Dermis microvascular lymphatic vessel endothelial cell (primary cell): Measurements from ENCODE around the gene ZNF606. TPM values are rescaled to one million over a fixed set of nuclear protein-coding genes. Genes with fewer than 3 reads are reported as not detected.
A peak's percentile ranks its signal among the peaks of the same experiment; 100 is the strongest.

Experiments used
- DNase-seq, 2 donors: peaks; one replicate each; pipeline versions ENCODE4 v3.0.0 to v3.0.0-alpha.2; 2010; ENCODE audit warnings: low read depth in 2 of 2
- total RNA-seq: library from RNA; depleted of rRNA; stranded (reverse); fragments of >200 nt; gene quantifications from 2 replicates; pipeline ENCODE4 v1.2.1, GENCODE V29; 2014

ZNF606 gene
- total RNA-seq: 4.1 and 9.4 TPM in 2 replicates

DNA sequence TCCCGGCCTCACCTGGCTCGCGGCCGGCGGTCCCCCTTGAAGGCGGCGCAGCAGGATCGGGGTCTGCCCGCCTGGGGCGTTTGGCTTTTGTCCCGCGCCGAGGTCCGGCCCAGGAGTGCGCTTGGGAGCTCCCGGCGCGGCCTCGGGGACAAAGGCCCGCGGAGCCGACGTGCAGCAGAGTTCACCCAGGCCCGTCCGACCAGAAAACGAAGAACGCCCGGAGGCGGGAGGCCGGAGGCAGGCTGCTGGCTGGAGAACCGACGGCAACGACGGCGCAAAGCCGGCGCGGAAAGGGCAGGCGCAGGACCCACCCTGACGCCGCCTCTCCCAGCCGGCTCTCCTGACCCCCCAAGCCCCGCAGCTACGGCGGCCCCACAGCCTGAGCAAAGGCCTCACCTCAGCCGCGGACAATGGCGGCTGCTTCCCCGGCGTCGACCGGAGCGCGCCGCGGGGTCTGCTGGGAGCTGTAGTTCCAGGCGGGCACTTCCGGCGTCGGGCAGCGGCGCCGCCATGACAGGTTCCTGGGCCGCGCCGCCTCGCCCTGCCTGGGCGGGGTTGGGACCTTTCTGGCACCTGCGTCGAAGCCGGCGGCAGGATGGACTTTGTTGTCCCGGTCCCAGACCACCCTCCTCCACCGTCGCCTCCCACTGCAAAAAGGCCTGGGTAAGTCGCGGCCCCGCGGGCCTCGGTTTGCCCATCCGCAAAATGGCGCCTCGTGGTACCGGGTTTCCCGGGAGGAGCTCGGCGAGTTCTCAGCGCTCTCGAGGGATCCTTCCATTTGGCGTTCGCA is at the start of gene ZNF606:
TSS of gene ZNF606 (minus strand) at position 437 of the 790 bp plus-strand sequence. CDS start 1,501 bp downstream, outside the sequence.
- peak; percentile 76 to 93 for DNase-seq

DNA sequence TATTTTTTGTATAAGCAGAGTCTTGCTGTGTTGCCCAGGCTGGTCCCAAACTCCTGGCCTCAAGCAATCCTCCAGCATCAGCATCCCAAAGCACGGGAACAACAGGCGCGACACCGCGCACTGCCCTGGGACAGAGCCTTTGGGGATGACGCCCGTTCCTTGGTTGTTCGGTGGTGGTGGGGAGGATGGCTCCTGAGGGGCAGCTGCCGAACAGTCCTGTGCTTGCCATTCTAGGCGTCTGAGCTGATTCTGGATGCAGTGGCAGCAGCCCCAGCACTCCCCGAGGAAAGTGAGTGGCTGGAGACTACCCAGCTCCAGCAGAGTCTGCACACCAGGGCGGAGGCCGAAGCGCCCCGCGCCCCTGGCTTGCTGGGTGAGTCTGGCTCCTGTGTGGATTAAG is 49.6 kb upstream of the ZNF606 start:
- DNase-seq: no peak

GRCh38 chr19:58047672-58048071 is 45.1 kb upstream of the ZNF606 start:
- no peak for DNase-seq

DNA sequence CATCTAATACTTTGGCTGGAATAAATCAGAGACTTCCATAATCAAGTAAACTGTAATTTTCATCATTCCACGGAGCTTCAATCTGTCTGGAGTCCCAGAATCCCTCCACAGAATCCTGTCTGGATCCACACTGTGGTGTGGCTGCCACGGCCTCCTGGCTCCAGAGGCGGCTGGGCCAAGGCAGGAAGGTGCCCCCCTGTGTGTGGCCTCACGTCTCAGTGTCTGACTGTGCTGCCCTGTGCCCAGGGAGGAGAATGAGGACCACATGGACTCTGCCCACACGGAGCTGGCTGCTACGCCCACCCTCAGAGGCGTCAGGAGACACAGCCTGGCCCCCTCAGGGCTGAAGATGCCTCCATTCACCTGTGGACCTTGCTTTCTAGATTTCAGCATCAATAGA is 44.2 kb upstream of the ZNF606 start:
- DNase-seq: no peak

DNA sequence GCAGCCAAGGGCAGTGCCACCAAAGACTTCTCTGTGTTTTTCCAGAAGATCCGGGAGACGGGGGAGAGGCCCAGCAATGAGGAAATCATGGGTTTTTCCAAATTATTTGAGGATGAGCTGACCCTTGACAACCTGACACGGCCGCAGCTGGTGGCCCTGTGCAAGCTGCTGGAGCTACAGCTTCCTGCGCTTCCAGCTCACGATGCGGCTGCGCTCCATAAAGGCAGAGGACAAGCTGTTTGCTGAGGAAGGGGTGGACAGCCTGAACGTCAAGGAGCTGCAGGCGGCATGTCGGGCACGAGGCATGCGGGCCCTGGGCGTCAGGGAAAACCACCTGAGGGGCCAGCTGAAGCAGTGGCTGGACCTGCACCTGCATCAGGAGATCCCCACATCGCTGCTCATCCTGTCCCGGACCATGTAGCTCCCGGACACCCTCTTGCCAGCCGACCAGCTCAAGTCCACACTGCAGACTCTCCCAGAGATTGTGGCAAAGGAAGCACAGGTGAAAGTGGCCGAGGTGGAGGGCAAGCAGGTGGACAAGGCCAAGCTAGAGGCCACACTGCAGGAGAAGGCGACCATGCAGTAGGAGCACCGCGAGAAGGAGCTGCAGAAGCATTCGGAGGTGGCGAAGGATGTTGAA is 42.9 kb upstream of the ZNF606 start:
- no peak for DNase-seq

DNA sequence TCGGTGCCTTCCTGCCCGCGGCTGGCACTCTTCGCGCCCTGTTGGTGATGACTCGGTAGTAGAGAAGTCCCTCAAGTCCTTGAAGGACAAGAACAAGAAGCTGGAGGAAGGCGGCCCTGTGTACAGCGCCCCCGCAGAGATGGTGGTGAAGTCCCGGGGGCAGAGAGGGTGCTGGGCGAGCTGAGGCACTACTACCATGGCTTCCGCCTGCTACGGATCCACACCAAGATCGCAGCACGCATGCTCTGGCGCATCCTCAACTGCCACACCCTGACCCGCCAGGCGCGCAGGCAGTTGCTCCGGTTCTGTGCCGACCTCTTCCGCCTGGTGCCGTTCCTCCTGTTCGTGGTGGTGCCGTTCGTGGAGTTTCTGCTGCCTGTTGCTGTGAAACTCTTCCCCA is 42.3 kb upstream of the ZNF606 start:
- DNase-seq: no peak

GRCh38 chr19:58044391-58044790 is 41.8 kb upstream of the ZNF606 start:
- DNase-seq: no peak

- DNase-seq: no peak
Observed at GRCh38 chr19:58042495-58043340, 40.1 kb upstream of the ZNF606 start.

DNA sequence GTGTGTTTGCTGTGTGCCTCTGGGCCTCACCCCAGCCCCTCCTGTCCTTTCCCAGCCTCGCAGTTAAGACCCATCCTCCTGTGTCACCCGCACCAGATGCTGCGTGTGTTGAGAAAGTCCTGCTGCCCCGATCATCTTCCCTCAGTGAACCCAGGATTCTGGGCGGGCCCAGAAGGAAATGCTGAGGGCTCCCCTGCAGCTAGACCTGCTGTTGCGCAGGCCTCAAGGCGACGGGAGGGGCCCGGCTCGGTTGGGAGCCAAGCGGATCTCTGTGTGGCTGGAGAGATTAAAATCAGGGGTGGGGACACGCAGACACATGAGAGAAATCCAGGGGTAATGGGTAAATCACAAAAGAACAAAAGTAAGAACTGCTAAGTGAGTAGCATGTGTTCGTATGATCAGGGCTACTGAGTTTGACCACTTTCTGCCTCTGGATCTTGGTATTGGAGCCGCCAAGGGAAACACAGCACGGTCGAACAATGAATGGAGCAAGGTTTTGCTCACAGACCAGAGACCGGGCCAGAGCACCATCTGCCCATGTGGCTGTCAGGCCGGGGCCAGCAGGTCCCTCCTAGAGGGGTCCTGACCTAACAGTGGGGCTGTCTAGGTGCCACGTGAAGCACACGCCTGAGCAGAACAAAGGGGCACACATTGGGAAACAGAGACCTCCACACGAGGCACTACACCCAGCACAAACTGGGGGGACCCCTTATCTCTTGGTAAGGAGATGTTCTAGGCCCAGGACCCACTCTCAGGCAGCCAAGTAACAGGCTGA is 38.3 kb upstream of the ZNF606 start:
- DNase-seq: no peak

DNA sequence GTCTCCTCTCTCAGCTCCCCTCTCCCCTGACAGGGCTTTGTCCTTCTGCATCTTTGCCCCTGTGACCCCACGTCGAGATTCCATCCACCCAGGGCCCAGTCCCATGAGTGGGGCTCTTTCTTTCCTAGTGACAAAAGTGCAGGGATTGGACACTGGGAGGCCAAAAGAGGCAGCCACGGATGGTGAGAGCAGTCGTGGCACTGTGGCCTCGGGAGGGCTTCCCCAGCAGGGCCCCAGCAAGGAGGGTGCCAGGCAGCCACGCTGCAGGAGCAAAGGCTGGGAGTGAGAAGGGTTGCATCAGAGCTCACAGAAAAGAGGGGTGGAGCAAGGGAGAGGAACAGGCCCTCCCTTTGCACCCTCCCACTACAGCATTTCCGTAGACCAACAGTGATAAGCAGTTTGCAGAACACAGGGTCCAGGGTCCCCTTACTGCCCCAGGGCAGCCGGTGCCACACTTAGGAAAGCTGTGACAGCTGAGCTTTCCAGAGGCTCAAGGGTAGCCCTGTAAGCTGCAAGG is 36.1 kb upstream of the ZNF606 start:
- no peak for DNase-seq

DNA sequence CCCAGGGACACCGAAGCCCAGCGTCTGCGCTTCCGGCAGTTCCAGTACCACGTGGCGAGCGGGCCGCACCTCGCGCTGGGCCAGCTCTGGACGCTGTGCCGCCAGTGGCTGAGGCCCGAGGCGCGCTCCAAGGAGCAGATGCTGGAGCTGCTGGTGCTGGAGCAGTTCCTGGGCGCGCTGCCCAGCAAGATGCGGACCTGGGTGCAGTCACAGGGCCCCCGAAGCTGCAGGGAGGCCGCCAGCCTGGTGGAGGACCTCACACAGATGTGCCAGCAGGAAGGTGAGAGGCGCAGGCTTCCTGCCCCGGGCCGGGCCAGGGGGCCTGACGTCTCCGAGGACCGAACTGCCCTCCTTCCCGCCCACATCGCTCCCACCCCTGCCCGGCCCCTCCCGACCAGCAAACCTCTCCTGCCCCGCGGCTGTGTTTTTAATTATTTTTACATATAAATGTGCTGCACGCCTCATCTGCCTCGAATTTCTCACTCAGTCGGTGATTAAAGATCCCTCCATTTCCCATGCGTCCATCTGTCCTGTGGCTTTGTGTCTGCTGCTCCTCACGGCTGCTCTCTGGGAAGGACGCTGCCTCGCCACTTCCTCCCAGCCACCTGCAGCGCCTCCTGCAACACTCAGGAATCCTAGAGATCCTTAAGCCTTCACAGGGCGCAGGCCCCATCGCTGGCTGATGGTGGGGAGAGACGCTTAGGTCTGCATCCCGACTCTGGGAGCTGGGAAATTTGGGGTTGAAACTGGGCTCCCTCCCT is 35.5 kb upstream of the ZNF606 start:
- no peak for DNase-seq

GRCh38 chr19:58035863-58036262 is 33.2 kb upstream of the ZNF606 start:
- DNase-seq: no peak

GRCh38 chr19:58034477-58034793 is 31.8 kb upstream of the ZNF606 start:
- DNase-seq: no peak

GRCh38 chr19:58033741-58034476 is 31.3 kb upstream of the ZNF606 start, which contains the start of gene ZSCAN1:
Gene ZSCAN1, plus strand, starts transcription at chr19:58034025. Its CDS starts 3,812 bp downstream, at chr19:58037837.
- DNase-seq: peak; percentile 23 to 53

DNA sequence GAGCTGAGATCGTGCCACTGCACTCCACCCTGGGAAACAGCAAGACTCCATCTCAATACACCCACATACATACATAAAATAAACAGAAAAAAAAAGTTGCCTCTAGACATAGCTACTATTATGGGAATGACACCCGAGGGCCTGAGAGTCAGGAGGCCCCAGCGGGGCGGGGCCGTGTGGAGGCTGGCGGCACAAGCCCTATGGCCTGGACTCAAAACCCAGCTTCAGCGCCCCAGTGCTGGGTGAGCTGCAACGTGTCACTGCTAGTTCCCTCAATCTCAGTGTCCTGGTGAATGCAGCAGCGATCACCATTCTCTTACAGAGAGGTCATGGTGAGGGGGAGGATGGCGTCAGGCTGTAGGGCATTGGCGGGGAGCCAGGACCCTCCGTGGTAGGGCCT is 22.0 kb upstream of the ZNF606 start:
- DNase-seq: no peak

DNA sequence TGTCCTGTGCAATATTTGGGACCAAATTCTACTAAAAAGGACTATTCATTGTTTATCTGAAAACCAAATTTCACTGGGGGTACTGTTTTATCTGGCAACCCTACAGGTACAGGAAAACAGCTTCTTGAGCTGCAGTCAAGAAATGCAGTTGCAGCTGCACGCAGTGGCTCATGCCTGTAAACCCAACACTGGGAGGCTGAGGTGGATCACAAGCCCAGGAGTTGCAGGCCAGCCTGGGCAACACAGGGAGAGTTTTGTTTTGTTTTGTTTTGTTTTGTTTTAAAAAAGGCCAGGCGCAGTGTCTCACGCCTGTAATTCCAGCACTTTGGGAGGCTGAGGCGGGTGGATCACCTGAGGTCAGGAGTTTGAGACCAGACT is 19.7 kb upstream of the ZNF606 start:
- DNase-seq: no peak

GRCh38 chr19:58021541-58022282 is 19.1 kb upstream of the ZNF606 start:
- peak; percentile 10 to 46 for DNase-seq

- DNase-seq: no peak
Observed at GRCh38 chr19:58020129-58020528, 17.5 kb upstream of the ZNF606 start.

DNA sequence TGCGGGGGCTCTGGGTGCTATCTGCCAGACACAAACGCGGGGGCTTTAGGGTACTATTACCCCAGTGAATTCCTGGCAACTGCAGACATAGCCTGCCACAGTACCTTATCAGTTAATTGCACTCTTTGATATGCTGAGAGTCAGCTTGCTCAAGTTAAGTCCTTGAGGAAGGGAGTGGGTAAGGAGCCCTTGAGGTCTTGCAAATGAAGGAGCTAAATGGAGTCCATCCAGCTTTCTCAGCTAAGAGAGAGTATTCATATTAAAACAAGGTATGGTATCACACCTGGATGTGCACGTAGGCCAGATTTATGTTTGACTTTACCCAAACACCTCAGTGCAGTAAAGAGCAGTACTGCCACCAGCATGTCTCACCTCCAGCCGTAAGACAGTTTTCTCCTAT is 11.5 kb upstream of the ZNF606 start:
- DNase-seq: no peak
